HCT116 (cell line): ENCODE data around the gene SPSB4. TPM values are rescaled to one million over a fixed set of nuclear protein-coding genes. Genes with fewer than 3 reads are reported as not detected.
A peak's percentile ranks its signal among the peaks of the same experiment; 100 is the strongest.

ENCODE experiments used
- ATAC-seq: fragments of 200-7000 bp; cut with Tn5 transposase; 2 replicates; pipeline ENCODE4 v1.9.1; 2020; ENCODE audit warnings: mild to moderate bottlenecking, moderate library complexity
- BruUV-seq: library from RNA; stranded (reverse); fragments of 400-500 nt; replicated peaks from 2 replicates; lab custom pipeline; 2021; lab: Mats Ljungman, UMichigan
- CTCF ChIA-PET: fragments of 300-600 bp; sonication (Branson Sonifier 250); formaldehyde crosslinking; loops from one replicate; lab custom pipeline; 2021; ENCODE audit warnings: antibody characterized with exemption; lab: Charles Lee
- POLR2A ChIA-PET: fragments of 300-600, 350-600 bp; sonication (Branson Sonifier 250); formaldehyde crosslinking; loops from one replicate; lab custom pipeline; 2021; ENCODE audit warnings: antibody characterized with exemption; lab: Charles Lee
- RAD21 ChIA-PET, 2 experiments: fragments of 300-600 bp; sonication (Branson Sonifier 250); formaldehyde crosslinking; loops; one replicate each; lab custom pipeline; 2023; ENCODE audit warnings: low total read pairs in 2 of 2; ENCODE audit not compliant: uncharacterized antibody in 2 of 2, unreplicated experiment in 2 of 2, low non-redundant PET in 1 of 2; lab: Charles Lee
- DNase-seq: peaks from one replicate; pipeline ENCODE4 v3.0.0-alpha.2; 2010; ENCODE audit warnings: low read depth, low spot score
- H2AFZ ChIP-seq: fragments of 200-600 bp; shearing (Covaris generic), sonication (generic); 2 replicates; pipeline ENCODE4 v1.6.1; 2017; ENCODE audit warnings: low read depth, mixed run types, mixed read lengths, antibody characterized with exemption, low read length; ENCODE audit not compliant: poor library complexity, severe bottlenecking
- H3K27ac ChIP-seq: 2 replicates; pipeline ENCODE4 v1.5.1; 2012; ENCODE audit warnings: low read depth, low read length
- H3K27me3 ChIP-seq: fragments of 200-600 bp; sonication (generic); 2 replicates; pipeline ENCODE4 v1.6.1; 2016; ENCODE audit warnings: mixed run types, low read length, mixed read lengths; ENCODE audit not compliant: insufficient read depth
- H3K36me3 ChIP-seq, 2 experiments: fragments of 200-500 bp in 1 of 2; fragments of 200-600 bp in 1 of 2; sonication (Bioruptor generic) in 1 of 2; sonication (generic) in 1 of 2; 2 replicates each; pipeline versions ENCODE4 v1.5.1 to v1.6.1; 2014 to 2016; ENCODE audit warnings: low read length in 2 of 2, inconsistent platforms in 1 of 2, mixed read lengths in 1 of 2, mixed run types in 1 of 2; ENCODE audit not compliant: insufficient read depth in 2 of 2, control insufficient read depth in 1 of 2
- H3K4me1 ChIP-seq, 2 experiments: fragments of 200-600 bp in 1 of 2; sonication (generic) in 1 of 2; 2 replicates each; pipeline versions ENCODE4 v1.5.1 to v1.6.1; 2012 to 2017; ENCODE audit warnings: low read length in 2 of 2, inconsistent platforms in 1 of 2, mild to moderate bottlenecking in 1 of 2, mixed read lengths in 1 of 2, mixed run types in 1 of 2, moderate library complexity in 1 of 2; ENCODE audit not compliant: insufficient read depth in 2 of 2, control insufficient read depth in 1 of 2
- H3K4me2 ChIP-seq: fragments of 200-600 bp; sonication (generic); 2 replicates; pipeline ENCODE4 v1.6.1; 2017; ENCODE audit warnings: mixed run types, low read length, mixed read lengths
- H3K4me3 ChIP-seq, 2 experiments: fragments of 200-600 bp in 1 of 2; sonication (generic) in 1 of 2; replicated peaks in 1 of 2; 2 replicates each; pipeline ENCODE4 v1.5.1; 2011 to 2016; ENCODE audit warnings: low read length in 2 of 2, control low read depth in 1 of 2, low read depth in 1 of 2, mild to moderate bottlenecking in 1 of 2, mixed read lengths in 1 of 2, mixed run types in 1 of 2
- H3K79me2 ChIP-seq: fragments of 200-600 bp; sonication (generic); 2 replicates; pipeline ENCODE4 v1.6.1; 2017; ENCODE audit warnings: mild to moderate bottlenecking, mixed run types, low read length, moderate library complexity, mixed read lengths; ENCODE audit not compliant: insufficient read depth
- H3K9ac ChIP-seq: fragments of 200-600 bp; sonication (generic); 2 replicates; pipeline ENCODE4 v1.6.1; 2016; ENCODE audit warnings: low read length, mixed read lengths
- H3K9me2 ChIP-seq: fragments of 200-600 bp; sonication (generic), shearing (Covaris generic); 2 replicates; pipeline ENCODE4 v1.6.1; 2017; ENCODE audit warnings: mixed run types, mild to moderate bottlenecking, moderate library complexity; ENCODE audit not compliant: insufficient read depth
- H3K9me3 ChIP-seq, 2 experiments: fragments of 200-500 bp in 1 of 2; fragments of 200-600 bp in 1 of 2; sonication (Bioruptor generic) in 1 of 2; sonication (generic) in 1 of 2; 2 replicates each; pipeline ENCODE4 v1.6.1; 2014 to 2017; ENCODE audit warnings: low read length in 2 of 2, mixed read lengths in 2 of 2, inconsistent platforms in 1 of 2, low read depth in 1 of 2, mild to moderate bottlenecking in 1 of 2, mixed run types in 1 of 2, moderate library complexity in 1 of 2; ENCODE audit not compliant: control insufficient read depth in 1 of 2, insufficient read depth in 1 of 2
- H4K20me1 ChIP-seq: fragments of 200-600 bp; sonication (generic), shearing (Covaris generic); 2 replicates; pipeline ENCODE4 v1.6.1; 2017; ENCODE audit warnings: mixed run types, mild to moderate bottlenecking, moderate library complexity; ENCODE audit not compliant: insufficient read depth
- ATF3 ChIP-seq: IDR thresholded peaks from 2 replicates; pipeline ENCODE4 v1.6.1; 2012
- CBX3 ChIP-seq: IDR thresholded peaks from 2 replicates; pipeline ENCODE4 v1.6.1; 2012; ENCODE audit warnings: low read depth
- CEBPB ChIP-seq: IDR thresholded peaks from 2 replicates; pipeline ENCODE4 v1.6.1; 2012; ENCODE audit warnings: low read depth
- CTCF ChIP-seq, 3 experiments: fragments of 200-600 bp in 1 of 3; sonication (generic) in 1 of 3; IDR thresholded peaks in 2 of 3; conservative IDR thresholded peaks in 1 of 3; 2 replicates each; pipeline ENCODE4 v1.5.1; 2012 to 2017; ENCODE audit warnings: low read depth in 2 of 3, low read length in 2 of 3, antibody characterized with exemption in 1 of 3, borderline replicate concordance in 1 of 3, control low read depth in 1 of 3, mild to moderate bottlenecking in 1 of 3, mixed read lengths in 1 of 3, mixed run types in 1 of 3, moderate library complexity in 1 of 3; ENCODE audit not compliant: insufficient read depth in 1 of 3
- EGR1 ChIP-seq: IDR thresholded peaks from 2 replicates; pipeline ENCODE4 v1.6.1; 2012; ENCODE audit warnings: low read depth
- ELF1 ChIP-seq: IDR thresholded peaks from 2 replicates; pipeline ENCODE4 v1.6.1; 2012; ENCODE audit warnings: low read depth, borderline replicate concordance
- EZH2 ChIP-seq: fragments of 200-600 bp; sonication (generic); IDR thresholded peaks from 2 replicates; pipeline ENCODE4 v1.6.1; 2017; ENCODE audit warnings: antibody characterized with exemption, mixed run types
- EZH2phosphoT487 ChIP-seq: fragments of 200-600 bp; IDR thresholded peaks from 2 replicates; pipeline ENCODE4 v1.6.1; 2018; ENCODE audit warnings: antibody characterized with exemption, borderline replicate concordance
- FOSL1 ChIP-seq: IDR thresholded peaks from 2 replicates; pipeline ENCODE4 v1.6.1; 2012; ENCODE audit warnings: low read depth
- JUND ChIP-seq: IDR thresholded peaks from 2 replicates; pipeline ENCODE4 v1.6.1; 2012
- MAX ChIP-seq: IDR thresholded peaks from 2 replicates; pipeline ENCODE4 v1.6.1; 2012
- POLR2A ChIP-seq: IDR thresholded peaks from 2 replicates; pipeline ENCODE4 v1.7.0; 2011; ENCODE audit warnings: borderline replicate concordance; ENCODE audit not compliant: insufficient read depth, insufficient read length; ENCODE audit errors: extremely low read depth
- POLR2AphosphoS5 ChIP-seq: IDR thresholded peaks from 2 replicates; pipeline ENCODE4 v1.6.1; 2011; ENCODE audit warnings: mild to moderate bottlenecking, low read depth, low read length, moderate library complexity
- RAD21 ChIP-seq: IDR thresholded peaks from 2 replicates; pipeline ENCODE4 v1.6.1; 2012; ENCODE audit warnings: low read depth, mild to moderate bottlenecking
- REST ChIP-seq: IDR thresholded peaks from 2 replicates; pipeline ENCODE4 v1.6.1; 2012; ENCODE audit warnings: low read depth
- SIN3A ChIP-seq: IDR thresholded peaks from 2 replicates; pipeline ENCODE4 v1.6.1; 2012; ENCODE audit warnings: low read depth
- SP1 ChIP-seq: IDR thresholded peaks from 2 replicates; pipeline ENCODE4 v1.6.1; 2012; ENCODE audit warnings: low read depth
- TCF7L2 ChIP-seq: IDR thresholded peaks from 2 replicates; pipeline ENCODE4 v1.7.0; 2011; ENCODE audit warnings: borderline replicate concordance, inconsistent platforms; ENCODE audit not compliant: insufficient read depth, insufficient read length; ENCODE audit errors: extremely low read depth
- YY1 ChIP-seq: IDR thresholded peaks from 2 replicates; pipeline ENCODE4 v1.6.1; 2011; ENCODE audit warnings: low read length, low read depth, moderate library complexity, mild to moderate bottlenecking; ENCODE audit not compliant: insufficient replicate concordance; ENCODE audit errors: extremely low read depth
- ZBTB33 ChIP-seq: IDR thresholded peaks from 2 replicates; pipeline ENCODE4 v1.6.1; 2011; ENCODE audit warnings: mild to moderate bottlenecking, low read length, moderate library complexity; ENCODE audit not compliant: insufficient replicate concordance; ENCODE audit errors: extremely low read depth
- ZFX ChIP-seq: fragments of 450-650 bp; IDR thresholded peaks from 2 replicates; pipeline ENCODE4 v1.6.1; 2017
- ZNF274 ChIP-seq: fragments of 200-500 bp; sonication (Bioruptor generic); IDR thresholded peaks from 2 replicates; pipeline ENCODE4 v1.6.1; 2014; ENCODE audit warnings: mild to moderate bottlenecking, low read depth, low read length, inconsistent platforms
- intact Hi-C: fragments of 100-400 bp; cut with micrococcal nuclease; formaldehyde crosslinking; loops from 2 replicates; pipeline ENCODE4 v1.10.0; 2022
- total RNA-seq: library from RNA; stranded (reverse); gene quantifications from one replicate; pipeline ENCODE4 v1.2.1, GENCODE V29; 2021; ENCODE audit not compliant: unreplicated experiment

The SPSB4 gene
- total RNA-seq, 1 experiment from 2014 or later, result 0.57 TPM

GRCh38 chr3:141047168-141047567, 4.0 kb upstream of the SPSB4 start:
- no peak overlapping the region for H3K4me2 ChIP-seq
- DNase-seq (peak; percentile 13), ATAC-seq (no peak)
- BruUV-seq, result no TSS peak
- H3K27me3 ChIP-seq, result peaks cover 24% of the 10 kb centered on the region
- peaks cover 0 to 6% of the 10 kb centered on the region in 2 experiments; a peak in 3 of 4 replicates for H3K4me1 ChIP-seq
- no peaks in the 10 kb centered on the region for H3K79me2 ChIP-seq
- ChIA-PET RAD21 (no interaction called here), CTCF (no interaction called here), POLR2A (no interaction called here)
- H3K9ac ChIP-seq, result no peak overlapping the region
- no peaks in the 10 kb centered on the region for H3K36me3 ChIP-seq
- no peaks in the 10 kb centered on the region for H4K20me1 ChIP-seq
- no peaks in the 10 kb centered on the region for H3K9me2 ChIP-seq
- no peak overlapping the region for H2AFZ ChIP-seq
- intact Hi-C loops, result no loop called here
- H3K9me3 ChIP-seq, result no peaks in the 10 kb centered on the region
- no peak overlapping the region for H3K27ac ChIP-seq
- H3K4me3 ChIP-seq, result no peak overlapping the region
- peak; percentile 67 for TF ChIP-seq CEBPB
- TF ChIP-seq ZFX, result no peak
- no peak for TF ChIP-seq SP1
- TF ChIP-seq EZH2phosphoT487, result no peak
- TF ChIP-seq EGR1, result no peak
- TF ChIP-seq CBX3, result 0 out of 2 replicates have a peak, but pooled peaks have one; percentile 31
- no peak for TF ChIP-seq CTCF (IDR thresholded peaks at IDR 0.05 in 2 of 3, conservative IDR thresholded peaks at IDR 0.05 in 1 of 3; ENCODE audit: borderline replicate concordance in 1 of 3, insufficient read depth in 1 of 3, low read depth in 2 of 3, low read length in 2 of 3)
- no peak for TF ChIP-seq YY1
- no peak for TF ChIP-seq SIN3A
- no peak for TF ChIP-seq POLR2AphosphoS5
- no peak for TF ChIP-seq ZNF274
- TF ChIP-seq RAD21, result no peak
- TF ChIP-seq JUND, result peak; percentile 30; the same call in 1 of the 2 replicates
- no peak for TF ChIP-seq POLR2A
- 0 out of 2 replicates have a peak, but pooled peaks have one; percentile 23 for TF ChIP-seq FOSL1
- no peak for TF ChIP-seq MAX
- 0 out of 2 replicates have a peak, but pooled peaks have one; percentile 48 for TF ChIP-seq ATF3
- TF ChIP-seq ZBTB33, result no peak
- TF ChIP-seq TCF7L2, result no peak
- TF ChIP-seq ELF1, result no peak
- no peak for TF ChIP-seq REST
- no peak for TF ChIP-seq EZH2
